GM19452 (cell line): ENCODE measurements around the gene C6orf136.
A peak's percentile ranks its signal among the peaks of the same experiment; 100 is the strongest.
"Not testable (repeated sequence)": the region's sequence is repeated elsewhere in the genome, so short reads cannot be mapped to it uniquely, and the experiment has no call there.

Experiments
- ATAC-seq: cut with Tn5 transposase; IDR thresholded peaks from one replicate; pipeline ENCODE4 v1.9.1; 2021; ENCODE audit not compliant: unreplicated experiment

Gene C6orf136

GRCh38 chr6:30657454-30657853, 10.5 kb downstream of the C6orf136 start:
- no peak for ATAC-seq

DNA sequence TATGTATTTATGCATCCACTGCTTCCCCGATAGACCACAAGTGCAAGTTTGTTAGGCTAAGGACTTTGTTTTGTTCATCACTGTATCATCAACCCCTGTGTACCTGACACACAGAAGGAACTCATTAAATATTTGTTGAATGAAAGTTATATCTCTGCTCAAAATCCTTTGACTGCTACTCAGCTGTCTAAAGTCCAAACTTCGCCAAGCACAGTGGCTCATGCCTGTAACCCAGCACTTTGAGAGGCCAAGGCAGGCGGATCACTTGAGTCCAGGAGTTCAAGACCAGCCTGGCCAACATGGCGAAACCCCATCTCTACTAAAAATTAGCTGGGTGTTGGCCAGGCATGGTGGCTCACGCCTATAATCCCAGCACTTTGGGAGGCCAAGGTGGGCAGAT, 11.0 kb downstream of the C6orf136 start:
- ATAC-seq, result not testable (repeated sequence)

- no peak for ATAC-seq
These were observed 18.2 kb downstream of the C6orf136 start for GRCh38 chr6:30664994-30665767.

GRCh38 chr6:30666300-30666699, 19.4 kb downstream of the C6orf136 start:
- ATAC-seq, result not testable (repeated sequence)

- ATAC-seq, result no peak
These were observed 24.0 kb downstream of the C6orf136 start for GRCh38 chr6:30670760-30671527.

DNA sequence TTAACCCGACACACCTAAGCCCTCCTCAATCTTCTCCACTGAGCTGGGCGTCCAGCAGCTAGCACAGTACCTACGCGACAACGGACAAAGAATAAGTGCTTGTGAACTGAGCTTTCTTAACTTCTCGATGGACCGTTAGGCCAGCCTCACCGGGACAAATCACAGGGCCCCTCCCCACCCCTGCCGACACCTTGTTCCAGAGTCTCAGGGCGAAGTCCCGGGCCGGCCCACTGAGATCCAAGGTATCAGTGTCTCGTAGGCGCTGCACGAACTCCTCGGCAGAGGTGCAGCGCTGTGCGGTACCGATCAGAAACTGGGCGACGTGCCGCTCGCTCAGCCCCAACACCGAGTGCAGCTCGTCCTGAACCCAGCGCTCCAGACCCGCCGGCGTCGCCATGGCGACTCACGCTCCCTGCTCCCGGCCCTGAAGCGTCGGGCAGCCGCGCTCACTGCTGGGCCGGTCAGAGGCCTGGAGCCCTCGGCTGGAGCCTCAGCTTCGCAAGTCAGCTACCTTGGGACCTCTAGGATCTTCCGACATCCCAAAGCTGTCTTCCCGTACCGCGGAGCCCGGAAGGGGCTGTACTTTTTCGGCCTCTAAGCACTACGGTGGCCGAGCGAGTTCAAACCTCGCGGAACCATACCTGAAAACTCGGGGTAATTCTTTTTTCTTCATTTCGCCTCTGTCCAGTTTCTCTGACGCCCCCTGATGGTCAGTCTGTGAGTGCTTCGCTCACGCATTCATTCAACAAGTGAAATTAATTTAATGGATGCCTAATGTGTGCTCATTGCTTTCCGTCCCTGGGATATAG, 25.7 kb downstream of the C6orf136 start, which contains the start of gene DHX16:
Gene DHX16 (minus strand): TSS at position 562 of the 809 bp plus-strand sequence. CDS start 165 bp downstream, at position 397.
- peak; percentile 76 for ATAC-seq

DNA sequence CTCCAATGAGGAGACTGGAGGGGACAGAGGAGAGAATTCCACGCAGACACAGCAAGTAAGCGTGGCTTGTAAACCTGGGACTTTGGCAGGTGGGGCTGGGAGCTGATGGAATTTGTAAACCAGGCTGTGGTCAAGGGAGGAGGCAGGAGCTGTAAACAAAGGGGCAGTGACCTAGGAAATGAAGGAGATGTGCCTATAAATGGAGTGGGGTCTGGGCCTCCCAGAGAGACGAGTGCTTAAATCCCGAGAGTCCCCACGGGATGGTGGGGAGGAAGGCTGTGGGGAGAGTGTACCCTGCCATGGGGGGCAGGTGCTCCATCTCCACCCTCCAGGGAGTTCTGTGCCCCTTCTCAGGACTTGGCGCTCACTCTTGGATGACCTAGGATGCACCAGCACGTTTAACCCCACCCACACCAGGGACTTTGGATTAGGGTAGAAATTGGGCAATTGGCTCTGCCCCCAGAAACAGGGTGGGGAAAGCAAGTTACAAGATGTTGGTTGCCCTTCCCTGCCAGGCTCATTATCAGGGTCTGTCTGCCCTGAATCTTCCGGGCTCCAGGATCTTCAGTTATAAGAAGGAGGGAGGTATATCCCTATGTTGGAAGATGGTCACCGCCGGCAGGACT, 29.8 kb downstream of the C6orf136 start:
- no peak for ATAC-seq

DNA sequence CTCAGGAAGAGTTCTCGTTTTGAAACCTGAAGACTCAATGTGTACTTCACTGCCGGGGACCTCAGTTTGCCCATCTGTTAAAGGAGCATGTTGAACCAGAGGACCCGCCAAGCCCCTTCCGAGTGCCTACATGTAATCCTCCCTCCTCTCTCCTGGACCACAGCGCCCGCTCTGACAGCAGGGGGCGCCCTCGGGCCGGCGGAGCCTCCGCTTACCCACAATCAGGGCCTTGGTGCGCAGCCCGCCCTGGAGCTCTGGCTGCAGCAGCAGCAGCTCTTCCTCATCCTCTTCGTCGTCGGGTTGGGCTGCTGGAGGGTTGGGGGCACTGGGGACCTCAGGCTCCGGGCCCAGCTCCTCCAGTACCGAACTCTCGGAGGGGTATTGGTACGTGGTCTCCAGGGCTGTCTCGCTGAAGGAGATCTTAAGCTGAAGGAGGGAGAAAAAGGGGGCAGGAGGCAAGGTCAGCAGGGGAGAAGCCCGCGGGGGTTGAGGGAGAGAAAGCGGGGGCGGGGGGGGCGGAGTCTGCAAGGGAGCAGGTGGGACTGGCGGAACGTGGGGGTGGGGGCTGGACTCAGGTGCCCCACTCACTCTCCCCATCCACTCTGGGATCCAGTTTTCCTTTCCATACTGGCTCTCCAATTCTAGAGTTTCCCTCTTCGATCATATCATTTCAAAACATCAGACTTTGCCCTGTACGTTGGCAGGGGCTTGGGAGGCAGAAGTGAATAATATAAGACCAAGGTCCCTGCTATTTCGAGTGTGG, 32.2 kb downstream of the C6orf136 start:
- ATAC-seq, result no peak

- no peak for ATAC-seq
These were observed 33.0 kb downstream of the C6orf136 start for GRCh38 chr6:30679765-30680535.

DNA sequence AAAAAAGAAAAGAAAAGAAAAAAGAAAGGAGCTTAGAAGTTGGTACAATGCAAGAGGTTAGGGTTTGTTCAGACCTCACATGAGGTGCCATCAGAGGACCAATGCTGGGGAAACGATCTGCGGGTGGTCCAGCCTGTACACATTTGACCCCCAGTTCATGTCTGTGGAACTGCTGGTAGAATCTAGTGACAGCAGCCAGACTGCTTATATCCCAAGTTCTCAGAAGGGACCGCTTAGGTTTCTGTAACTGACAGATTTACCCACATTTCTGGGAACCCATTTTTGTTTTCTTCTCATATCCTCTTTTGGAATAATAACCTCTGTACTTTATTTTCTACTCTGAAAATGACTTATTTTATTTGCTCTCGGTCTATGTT, 34.8 kb downstream of the C6orf136 start:
- ATAC-seq, result no peak

GRCh38 chr6:30682143-30683117, 35.5 kb downstream of the C6orf136 start:
- peak; percentile 34 for ATAC-seq

DNA sequence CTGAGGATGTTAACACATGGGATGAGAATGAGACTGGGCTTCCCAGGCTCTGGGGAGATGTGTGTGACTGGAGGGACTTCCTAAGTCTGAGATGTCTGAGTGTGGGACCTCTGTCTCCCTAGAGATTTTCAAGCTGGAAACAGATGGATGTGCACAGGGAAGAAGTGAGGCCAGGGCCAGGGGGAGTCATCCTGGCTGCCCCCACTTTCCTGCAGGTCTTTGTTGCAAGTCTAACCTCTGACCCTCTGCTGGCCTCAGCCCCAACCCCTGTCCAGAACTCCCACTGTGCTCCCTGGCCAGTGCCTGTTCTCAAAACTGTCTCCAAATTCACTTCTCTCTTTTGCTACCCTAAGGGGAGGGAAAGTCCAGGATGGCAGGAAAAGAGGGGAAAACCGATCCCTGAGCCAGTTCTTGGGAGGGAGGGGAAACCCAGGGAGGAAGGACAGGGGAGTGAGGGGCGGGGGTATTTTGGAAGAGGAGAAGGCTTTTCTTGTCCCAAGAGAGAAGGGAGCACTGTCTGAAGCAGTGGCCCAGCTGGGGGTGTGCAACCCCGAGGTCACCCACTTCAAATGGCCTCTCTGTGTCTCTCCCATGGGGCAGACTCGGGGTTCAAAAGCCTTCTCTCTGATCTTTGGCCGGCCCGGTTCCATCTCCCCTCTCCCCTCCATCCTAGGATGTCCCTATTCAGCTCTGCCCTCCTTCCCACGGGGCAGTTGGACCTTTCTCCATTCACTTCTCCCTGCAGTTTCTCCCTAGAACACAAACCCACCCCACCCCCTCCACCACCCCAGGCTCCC, 36.4 kb downstream of the C6orf136 start:
- ATAC-seq, result no peak

- no peak for ATAC-seq
These were observed 37.0 kb downstream of the C6orf136 start for GRCh38 chr6:30683980-30684338.

- ATAC-seq, result no peak
These were observed 37.6 kb downstream of the C6orf136 start for GRCh38 chr6:30684386-30685156.

DNA sequence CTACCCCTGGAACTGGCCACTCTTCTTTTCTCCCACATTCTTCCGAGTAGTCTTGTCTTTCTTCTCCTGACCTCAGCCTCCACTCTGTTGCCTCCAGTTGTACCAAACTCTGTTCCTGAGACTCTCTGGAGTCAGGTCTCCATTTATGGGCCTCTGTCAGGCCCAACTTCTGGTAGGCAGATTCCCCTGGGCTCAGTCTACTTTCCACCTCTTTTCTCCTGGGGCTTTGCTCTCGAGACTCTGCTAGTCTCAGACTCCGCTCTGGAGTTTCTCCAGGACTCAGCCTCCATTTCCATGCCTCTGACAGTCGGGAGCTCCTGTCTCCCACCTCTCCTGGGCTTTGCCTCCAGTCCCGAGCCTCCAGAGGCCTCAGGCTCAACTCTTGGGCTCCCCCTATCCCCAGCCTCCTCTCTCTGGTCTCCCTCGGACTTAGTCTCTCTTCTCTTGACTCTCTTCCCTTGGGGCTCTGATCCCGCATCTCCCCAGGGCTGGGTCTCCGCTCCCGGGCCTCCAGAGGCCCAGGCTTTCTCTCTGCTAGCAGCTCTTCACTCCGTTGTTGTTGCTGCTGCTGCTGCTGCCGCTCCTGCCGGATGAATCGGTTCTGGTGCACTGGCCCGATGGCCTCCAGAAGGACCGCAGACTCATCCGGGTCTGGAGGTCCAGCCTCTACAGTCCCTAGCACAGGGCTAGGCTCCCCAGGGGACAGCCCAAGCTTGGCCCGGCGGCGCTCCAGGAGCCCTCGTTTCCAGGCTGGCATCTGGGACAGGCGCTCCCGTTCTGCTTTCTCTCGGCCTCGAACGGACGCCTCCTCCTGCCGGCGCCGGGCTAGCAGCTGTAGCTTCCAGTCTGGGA, 38.5 kb downstream of the C6orf136 start:
- ATAC-seq, result no peak
